B cell (primary cell): Measurements from ENCODE around the gene THBS2.

Source experiments
- CTCF ChIP-seq: fragments of 200-600 bp; IDR thresholded peaks from one replicate; pipeline ENCODE4 v1.8.0; 2022; ENCODE audit warnings: antibody characterized with exemption, mild to moderate bottlenecking
- EZH2 ChIP-seq: IDR thresholded peaks from 2 replicates; pipeline ENCODE4 v1.6.1; 2012; ENCODE audit warnings: borderline replicate concordance, low read depth, mild to moderate bottlenecking, moderate library complexity, low read length; ENCODE audit not compliant: insufficient read depth, poor library complexity, severe bottlenecking

GRCh38 chr6:169185692-169186485 lies 67.8 kb downstream of the THBS2 start:
- TF ChIP-seq EZH2 (no peak), CTCF (no peak)
